H1 (cell line): ENCODE results near the gene RASA1. TPM values are rescaled to one million over a fixed set of nuclear protein-coding genes. Genes with fewer than 3 reads are reported as not detected.

Source experiments
- CTCF ChIA-PET: fragments of 300-600 bp; sonication (Branson Sonifier 250); formaldehyde crosslinking; loops from one replicate; lab custom pipeline; 2021; ENCODE audit not compliant: partially characterized antibody; lab: Charles Lee
- POLR2A ChIA-PET: fragments of 300-600 bp; sonication (Branson Sonifier 250); formaldehyde crosslinking; loops from one replicate; lab custom pipeline; 2021; ENCODE audit warnings: inconsistent platforms; ENCODE audit not compliant: partially characterized antibody; lab: Charles Lee
- DNase-seq, 2 experiments: peaks; one replicate each; pipeline versions ENCODE4 v3.0.0 to v3.0.0-alpha.2; 2010 to 2022; ENCODE audit warnings: low spot score in 2 of 2, low read depth in 1 of 2, mixed read lengths in 1 of 2
- FAIRE-seq: peaks from 2 replicates; lab custom pipeline; 2011; peaks lifted over from hg19 to GRCh38; lab: Jason Lieb, UNC
- H2AFZ ChIP-seq: 2 replicates; pipeline ENCODE4 v1.8.1; 2012; ENCODE audit warnings: low read length, inconsistent platforms
- H2AK5ac ChIP-seq: 2 replicates; pipeline ENCODE4 v1.6.1; 2013; ENCODE audit warnings: low read depth, low read length
- H2BK120ac ChIP-seq: replicated peaks from 2 replicates; pipeline ENCODE3; 2013; ENCODE audit warnings: low read depth, low read length, inconsistent platforms
- H2BK12ac ChIP-seq: 2 replicates; pipeline ENCODE4 v1.6.1; 2013; ENCODE audit warnings: low read depth, low read length
- H2BK15ac ChIP-seq: 2 replicates; pipeline ENCODE4 v1.6.1; 2013; ENCODE audit warnings: low read length
- H2BK20ac ChIP-seq: 2 replicates; pipeline ENCODE4 v1.6.1; 2013; ENCODE audit warnings: low read length
- H2BK5ac ChIP-seq: 2 replicates; pipeline ENCODE4 v1.6.1; 2013; ENCODE audit warnings: low read depth, low read length
- H3K14ac ChIP-seq: 2 replicates; pipeline ENCODE4 v1.6.1; 2013; ENCODE audit warnings: inconsistent platforms; ENCODE audit not compliant: insufficient read length
- H3K18ac ChIP-seq: 2 replicates; pipeline ENCODE4 v1.6.1; 2013; ENCODE audit warnings: low read length; ENCODE audit errors: extremely low read depth
- H3K23ac ChIP-seq: 2 replicates; pipeline ENCODE4 v1.6.1; 2013; ENCODE audit warnings: inconsistent platforms; ENCODE audit not compliant: insufficient read length
- H3K23me2 ChIP-seq: 2 replicates; pipeline ENCODE4 v1.6.1; 2013; ENCODE audit warnings: low read depth, low read length
- H3K27ac ChIP-seq: 2 replicates; pipeline ENCODE4 v1.6.1; 2011; ENCODE audit warnings: low read depth, low read length, inconsistent platforms
- H3K27me3 ChIP-seq, 4 experiments: replicated peaks in 1 of 4; 1 replicate in 1 of 4; 2 replicates in 3 of 4; pipeline versions ENCODE4 v1.6.1 to v1.8.1; 2011 to 2013; ENCODE audit warnings: low read length in 3 of 4, mild to moderate bottlenecking in 3 of 4, inconsistent platforms in 2 of 4, mixed read lengths in 2 of 4, moderate library complexity in 1 of 4; ENCODE audit not compliant: control insufficient read depth in 3 of 4, insufficient read depth in 3 of 4; ENCODE audit errors: extremely low read depth in 1 of 4
- H3K36me3 ChIP-seq, 4 experiments: 2 replicates each; pipeline versions ENCODE4 v1.6.1 to v1.8.1; 2011 to 2013; ENCODE audit warnings: mild to moderate bottlenecking in 4 of 4, low read length in 3 of 4, moderate library complexity in 2 of 4, control low read depth in 1 of 4, inconsistent platforms in 1 of 4; ENCODE audit not compliant: insufficient read depth in 4 of 4, control insufficient read depth in 2 of 4
- H3K4ac ChIP-seq: replicated peaks from 2 replicates; pipeline ENCODE3; 2013; ENCODE audit warnings: low read length, low read depth, mixed read lengths, inconsistent platforms; ENCODE audit not compliant: insufficient read length
- H3K4me1 ChIP-seq, 4 experiments: replicated peaks in 1 of 4; 1 replicate in 1 of 4; 2 replicates in 3 of 4; pipeline versions ENCODE4 v1.6.1 to v1.8.1; 2011 to 2013; ENCODE audit warnings: low read length in 3 of 4, inconsistent platforms in 2 of 4, mixed read lengths in 1 of 4; ENCODE audit not compliant: insufficient read depth in 4 of 4, control insufficient read depth in 3 of 4
- H3K4me2 ChIP-seq, 2 experiments: 2 replicates each; pipeline versions ENCODE4 v1.6.1 to v1.8.1; 2011 to 2013; ENCODE audit warnings: low read depth in 2 of 2, low read length in 2 of 2, control low read depth in 1 of 2, inconsistent platforms in 1 of 2, mild to moderate bottlenecking in 1 of 2; ENCODE audit not compliant: insufficient read depth in 1 of 2
- H3K4me3 ChIP-seq, 4 experiments: fragments of 200-600, 300-600 bp in 1 of 4; sonication (generic), shearing (Covaris generic), sonication (Bioruptor Twin) in 1 of 4; 2 replicates each; pipeline versions ENCODE4 v1.5.1 to v1.8.1; 2011 to 2016; ENCODE audit warnings: low read length in 4 of 4, low read depth in 3 of 4, control low read depth in 2 of 4, inconsistent platforms in 2 of 4, mild to moderate bottlenecking in 2 of 4, mixed read lengths in 1 of 4, moderate library complexity in 1 of 4; ENCODE audit not compliant: insufficient read depth in 2 of 4; ENCODE audit errors: extremely low read depth in 1 of 4
- H3K56ac ChIP-seq: replicated peaks from 2 replicates; pipeline ENCODE3; 2013; ENCODE audit warnings: low read depth, mild to moderate bottlenecking, mixed read lengths, low read length, inconsistent platforms; ENCODE audit not compliant: insufficient read length
- H3K79me1 ChIP-seq: 2 replicates; pipeline ENCODE4 v1.6.1; 2013; ENCODE audit warnings: low read depth, low read length, control low read depth
- H3K79me2 ChIP-seq, 2 experiments: 2 replicates each; pipeline versions ENCODE4 v1.6.1 to v1.8.1; 2012 to 2013; ENCODE audit warnings: low read length in 2 of 2, mild to moderate bottlenecking in 2 of 2, inconsistent platforms in 1 of 2; ENCODE audit not compliant: insufficient read depth in 2 of 2, control insufficient read depth in 1 of 2
- H3K9ac ChIP-seq, 4 experiments: replicated peaks in 1 of 4; 1 replicate in 1 of 4; 2 replicates in 3 of 4; pipeline versions ENCODE4 v1.6.1 to v1.8.1; 2011 to 2013; ENCODE audit warnings: low read depth in 3 of 4, low read length in 3 of 4, control low read depth in 2 of 4, mild to moderate bottlenecking in 2 of 4, moderate library complexity in 2 of 4, inconsistent platforms in 1 of 4; ENCODE audit errors: extremely low read depth in 1 of 4
- H3K9me3 ChIP-seq, 2 experiments: 2 replicates each; pipeline versions ENCODE4 v1.6.1 to v1.8.1; 2012 to 2013; ENCODE audit warnings: mild to moderate bottlenecking in 2 of 2, moderate library complexity in 2 of 2, control low read depth in 1 of 2, inconsistent platforms in 1 of 2, low read depth in 1 of 2, low read length in 1 of 2, mixed read lengths in 1 of 2; ENCODE audit not compliant: insufficient read depth in 2 of 2
- H4K20me1 ChIP-seq, 2 experiments: replicated peaks in 1 of 2; 2 replicates each; pipeline versions ENCODE3 to v1.8.1; 2011 to 2013; ENCODE audit warnings: inconsistent platforms in 2 of 2, low read length in 2 of 2, mild to moderate bottlenecking in 1 of 2; ENCODE audit not compliant: insufficient read depth in 2 of 2, control insufficient read depth in 1 of 2
- H4K5ac ChIP-seq: 2 replicates; pipeline ENCODE4 v1.6.1; 2013; ENCODE audit warnings: low read length, low read depth, mixed read lengths, inconsistent platforms; ENCODE audit not compliant: insufficient read length
- H4K8ac ChIP-seq: 2 replicates; pipeline ENCODE4 v1.8.0; 2013; ENCODE audit warnings: mild to moderate bottlenecking, moderate library complexity, low read length, inconsistent platforms; ENCODE audit not compliant: insufficient read depth; ENCODE audit errors: extremely low read depth
- H4K91ac ChIP-seq: replicated peaks from 2 replicates; pipeline ENCODE3; 2013; ENCODE audit warnings: low read length, mixed read lengths, inconsistent platforms; ENCODE audit not compliant: insufficient read length
- CEBPB ChIP-seq: IDR thresholded peaks from 2 replicates; pipeline ENCODE4 v1.6.1; 2012; ENCODE audit warnings: low read depth, low read length
- RNF2 ChIP-seq: fragments of 200-900, 300-1000 bp; sonication (generic); IDR thresholded peaks from 2 replicates; pipeline ENCODE4 v1.7.1; 2016; ENCODE audit warnings: borderline replicate concordance, low read depth, mild to moderate bottlenecking, antibody characterized with exemption, low read length; ENCODE audit not compliant: poor library complexity, severe bottlenecking; ENCODE audit errors: missing control alignments
- SP1 ChIP-seq: IDR thresholded peaks from 2 replicates; pipeline ENCODE4 v1.6.1; 2011; ENCODE audit warnings: low read depth, low read length
- SP4 ChIP-seq: IDR thresholded peaks from 2 replicates; pipeline ENCODE4 v1.6.1; 2012; ENCODE audit warnings: low read length, inconsistent platforms
- TAF1 ChIP-seq: IDR thresholded peaks from 2 replicates; pipeline ENCODE4 v1.6.1; 2011; ENCODE audit warnings: mild to moderate bottlenecking, low read depth, low read length
- polyA plus RNA-seq, 7 experiments: library from polyadenylated mRNA; depleted of rRNA in 3 of 7; stranded (reverse) in 5 of 7; unstranded in 2 of 7; fragments of >200 nt in 5 of 7; fragments of 200-250 nt in 2 of 7; gene quantifications; 1 replicate in 5 of 7; 2 replicates in 1 of 7; 4 replicates in 1 of 7; pipeline versions ENCODE4 v1.2.1 to v1.2.3, GENCODE V29; 2011 to 2013; ENCODE audit warnings: missing spikeins in 2 of 7, mixed read lengths in 2 of 7
- total RNA-seq: library from RNA; stranded (reverse); fragmentation: NEBNext Ultra II Directional; extraction: Animal tissue kit (Norgen Biotek cat#: 25700); gene quantifications from 2 replicates; pipeline ENCODE4 v1.2.1, GENCODE V29; 2021

The RASA1 gene
- total and polyA plus RNA-seq, 2 of the 8 experiments (the other 6 are each of a cell fraction or from before 2014, with no cell fraction given), result 15.9 to 33.8 TPM

DNA sequence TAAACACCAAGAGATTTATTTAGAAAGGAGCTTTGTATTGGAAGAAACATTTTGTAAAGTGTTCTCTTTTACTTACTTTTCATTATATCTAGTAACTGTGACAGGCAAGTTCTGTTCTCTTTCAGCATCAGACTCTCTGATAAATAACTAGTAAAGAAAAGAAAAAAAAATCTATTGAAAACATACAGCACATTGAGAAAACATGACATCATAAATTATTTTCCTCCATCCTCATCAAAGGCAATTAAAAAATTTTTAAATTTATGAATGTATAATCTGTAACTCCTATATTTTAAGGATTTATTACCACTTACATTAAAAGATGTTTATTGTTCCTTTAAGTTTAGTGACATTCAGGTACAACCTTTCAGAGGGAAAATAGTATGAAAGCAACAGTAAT is 133.9 kb downstream of the RASA1 start:
- Histone ChIP-seq H2BK5ac (no peak overlapping the region), H3K36me3 (peaks cover 13 to 83% (median 46%) of the 10 kb centered on the region in 4 experiments), H4K8ac (no peak overlapping the region), H4K20me1 (no peaks in the 10 kb centered on the region), H3K4me2 (no peak overlapping the region), H2BK120ac (no peak overlapping the region), H4K91ac (no peak overlapping the region), H2AK5ac (no peak overlapping the region), H3K9me3 (no peaks in the 10 kb centered on the region), H3K56ac (no peak overlapping the region), H4K5ac (no peak overlapping the region), H3K23me2 (no peaks in the 10 kb centered on the region), H3K4me1 (no peaks in the 10 kb centered on the region), H3K23ac (no peak overlapping the region), H3K4me3 (no peak overlapping the region), H2BK12ac (no peak overlapping the region), H2BK15ac (no peak overlapping the region), H3K9ac (no peak overlapping the region), H3K79me2 (no peaks in the 10 kb centered on the region), H3K4ac (no peak overlapping the region), H3K27ac (no peak overlapping the region), H3K18ac (no peak overlapping the region), H3K79me1 (no peaks in the 10 kb centered on the region), H2BK20ac (no peak overlapping the region), H2AFZ (no peak overlapping the region), H3K27me3 (no peaks in the 10 kb centered on the region), H3K14ac (no peak overlapping the region)
- ChIA-PET POLR2A (no interaction called here), CTCF (no interaction called here)
- FAIRE-seq (no peak), DNase-seq (no peak)
- no peak for TF ChIP-seq SP1
- no peak for TF ChIP-seq CEBPB
- TF ChIP-seq RNF2, result no peak
- TF ChIP-seq TAF1, result no peak
- TF ChIP-seq SP4, result no peak
